Activated T-helper 1 cell treated with Interleukin-2 at 50 U/mL for 16 hours (primary cell): ENCODE results near the gene SIRT2.
"Not testable (repeated sequence)": the region's sequence is repeated elsewhere in the genome, so short reads cannot be mapped to it uniquely, and the experiment has no call there.

Experiments
- DNase-seq: peaks from one replicate; pipeline ENCODE4 v3.0.0-alpha.2; 2020; ENCODE audit warnings: low read depth

SIRT2 gene

DNA sequence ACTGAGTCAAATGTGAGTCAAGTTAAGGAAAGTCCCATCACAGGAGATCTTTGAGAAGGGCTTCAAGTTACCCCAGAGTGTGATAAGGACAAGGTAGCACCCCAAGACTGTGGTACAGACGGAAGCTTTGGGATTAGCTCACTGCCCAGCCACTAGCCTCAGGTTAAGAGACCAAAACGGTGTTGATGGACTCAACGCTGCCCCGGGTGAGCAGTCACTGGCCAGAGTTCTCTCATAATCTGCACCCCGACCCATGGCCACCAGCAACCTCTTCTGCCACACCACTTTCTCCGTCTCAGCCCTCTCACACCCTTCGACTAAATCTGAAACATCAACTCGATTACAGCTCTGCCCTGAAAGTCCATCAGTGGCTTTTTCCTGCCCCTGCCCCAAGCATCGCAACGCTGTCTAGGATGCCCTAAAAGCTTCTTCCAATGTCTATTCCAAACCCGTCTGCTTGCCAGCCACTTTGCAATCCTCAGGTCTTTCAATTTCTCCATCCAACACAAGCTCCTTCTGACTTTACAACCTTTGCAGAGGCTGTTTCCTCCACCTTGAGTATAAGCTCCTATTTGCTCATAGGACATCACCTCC lies 55.2 kb downstream of the SIRT2 start:
- DNase-seq: no peak

GRCh38 chr19:38843175-38843758 lies 56.2 kb downstream of the SIRT2 start:
- no peak for DNase-seq

DNA sequence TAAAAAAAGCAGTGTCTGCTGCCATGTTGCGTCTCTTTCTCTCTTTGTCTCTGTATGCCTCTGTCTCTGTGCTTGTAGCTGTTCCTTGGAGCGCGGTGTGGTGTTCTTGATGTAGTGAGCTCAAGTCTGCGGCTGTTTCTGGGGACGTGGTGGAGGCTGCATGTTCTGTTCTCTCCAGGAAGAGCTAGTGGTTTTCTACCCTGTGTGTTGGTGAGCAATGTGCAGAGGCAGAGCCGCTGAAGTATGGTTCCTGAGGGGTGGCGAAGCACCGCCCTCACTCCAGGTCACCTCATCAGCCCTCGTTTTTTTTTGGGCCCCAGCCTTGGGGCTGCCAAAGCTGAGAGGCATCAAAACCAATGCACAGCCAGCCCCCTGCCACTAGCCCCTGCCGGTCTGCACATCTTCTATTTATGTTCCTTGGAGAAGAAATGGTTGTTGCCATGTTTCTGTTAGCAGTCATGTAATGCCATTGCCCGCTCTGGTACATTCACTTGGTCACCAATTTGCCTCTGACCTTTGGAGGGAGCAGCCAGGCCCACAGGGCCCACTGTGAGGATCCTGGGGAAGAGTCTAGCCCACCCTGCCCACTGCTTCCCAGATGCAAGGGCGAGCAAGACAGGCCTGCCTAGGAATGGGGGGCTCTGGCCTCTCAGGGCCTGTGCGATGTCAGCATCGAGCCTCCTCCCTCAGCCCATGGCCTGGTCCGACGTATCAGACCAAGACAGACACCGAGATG lies 56.8 kb downstream of the SIRT2 start:
- DNase-seq: peak; percentile 50

DNA sequence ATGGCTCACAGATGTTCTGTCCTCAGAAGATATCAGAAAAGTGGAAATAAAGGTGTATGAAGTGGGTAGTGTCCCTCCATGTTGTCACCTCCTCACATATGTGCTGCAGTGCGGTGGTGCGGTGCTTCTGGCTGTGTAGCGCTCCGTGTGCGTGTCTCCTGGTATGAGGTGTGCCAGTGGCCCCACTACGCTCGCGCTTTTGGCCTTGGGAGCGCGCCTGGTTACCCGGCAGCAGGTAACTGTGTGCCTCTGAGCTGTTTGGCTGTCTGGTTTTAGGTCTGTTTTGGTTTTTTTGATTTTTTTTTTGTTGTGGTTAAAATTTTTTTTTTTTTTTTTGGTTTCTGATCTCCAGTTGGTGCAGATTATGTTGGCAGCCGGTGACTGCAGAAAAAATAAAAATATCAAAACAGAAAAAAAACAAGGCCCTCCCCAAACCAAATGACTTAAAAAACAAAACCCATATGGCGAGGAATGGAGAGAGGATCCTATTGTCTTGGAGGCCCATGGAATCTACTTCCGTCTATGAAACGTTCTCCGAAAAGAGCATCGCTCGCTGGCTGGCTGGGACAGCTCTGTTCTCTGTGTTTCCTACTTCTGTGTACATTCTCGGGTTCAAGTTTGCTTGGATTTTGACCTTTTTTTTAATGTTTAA lies 57.5 kb downstream of the SIRT2 start:
- DNase-seq: peak; percentile 31

DNA sequence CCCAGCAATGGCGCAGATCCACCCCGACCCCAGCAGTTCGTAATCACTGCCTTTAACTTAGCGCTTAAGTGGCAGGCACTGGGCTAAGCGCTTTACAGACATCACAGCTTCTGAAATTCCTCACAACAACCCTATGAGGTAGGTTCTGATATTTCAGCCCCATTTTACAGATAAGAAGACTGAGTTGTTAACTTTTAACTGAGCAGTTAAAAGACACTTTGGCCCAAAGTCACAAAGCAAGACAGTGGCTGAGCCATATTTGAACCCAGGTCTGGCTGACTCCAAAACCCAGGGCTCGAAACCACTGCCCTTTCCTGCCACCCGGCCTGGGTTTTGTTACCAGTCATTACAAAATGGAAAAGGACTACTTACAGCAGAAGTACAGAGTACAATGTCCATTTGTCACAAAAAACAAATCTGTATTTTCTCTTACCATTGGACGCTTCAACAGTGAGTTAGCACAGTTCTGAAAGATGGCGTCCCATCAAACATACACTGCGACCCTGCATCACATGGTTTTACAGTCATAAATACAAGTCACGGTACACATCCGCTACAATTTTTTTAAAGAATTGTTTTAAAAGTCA lies 58.1 kb downstream of the SIRT2 start:
- no peak for DNase-seq

DNA sequence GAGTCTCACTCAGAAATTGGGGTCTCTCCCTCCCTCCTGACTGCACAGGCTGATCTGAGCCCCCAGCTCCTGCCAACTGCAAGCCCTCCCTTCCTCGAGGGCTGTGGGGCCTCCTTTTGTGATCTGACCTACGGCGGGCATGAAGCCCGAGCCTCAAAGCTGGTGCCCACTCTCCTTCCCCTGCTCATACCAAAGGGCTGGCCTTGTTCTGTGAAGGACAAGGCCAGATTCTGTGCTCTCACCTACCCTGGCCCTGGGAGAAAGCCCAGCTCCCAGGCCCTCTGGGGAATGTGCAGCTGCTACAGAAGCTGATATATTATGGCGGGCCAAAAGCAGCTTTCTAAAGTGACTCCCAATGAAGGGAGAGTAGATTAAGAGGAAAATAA lies 58.8 kb downstream of the SIRT2 start:
- DNase-seq: no peak

- no peak for DNase-seq
Measured at GRCh38 chr19:38839816-38840582, 59.4 kb downstream of the SIRT2 start.

- no peak for DNase-seq
Measured at GRCh38 chr19:38838986-38839761, 60.2 kb downstream of the SIRT2 start.

DNA sequence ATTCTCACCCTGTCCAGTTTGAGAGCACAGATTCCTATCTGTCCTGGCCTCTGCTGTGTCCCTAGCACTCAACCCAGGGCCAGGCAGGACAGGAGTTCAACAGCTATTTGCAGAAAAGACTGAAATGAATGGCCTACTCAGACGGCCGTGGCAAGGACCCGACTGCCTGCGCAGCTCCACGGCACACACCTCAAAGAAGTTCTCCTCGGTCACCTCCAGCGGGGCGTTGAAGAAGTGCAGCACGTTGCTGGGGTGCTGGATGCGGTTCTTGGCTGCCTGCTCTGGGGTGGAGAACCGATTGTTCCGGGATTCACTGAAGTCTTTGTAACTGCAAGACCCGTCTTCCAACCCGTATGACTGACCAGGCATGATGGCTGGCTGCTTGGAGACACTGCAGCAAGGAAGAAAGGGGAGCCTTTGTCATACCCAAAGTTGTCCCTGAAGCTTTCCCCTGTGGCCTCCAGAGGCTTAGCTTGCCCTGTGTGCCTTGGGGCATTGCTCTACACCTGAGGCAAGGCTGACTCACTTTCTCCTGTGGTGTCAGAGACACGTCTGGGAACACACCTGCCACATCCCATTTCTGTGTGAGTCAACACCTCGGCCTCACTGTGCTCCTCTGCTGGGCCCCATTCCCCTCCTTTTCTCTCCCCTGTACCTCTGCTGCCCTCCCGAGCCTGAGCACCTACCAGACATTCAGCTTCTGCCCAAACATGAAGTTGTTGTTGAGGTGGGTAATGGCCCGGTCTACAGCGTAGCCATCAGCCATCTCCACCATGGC lies 61.0 kb downstream of the SIRT2 start:
- peak; percentile 17 for DNase-seq

DNA sequence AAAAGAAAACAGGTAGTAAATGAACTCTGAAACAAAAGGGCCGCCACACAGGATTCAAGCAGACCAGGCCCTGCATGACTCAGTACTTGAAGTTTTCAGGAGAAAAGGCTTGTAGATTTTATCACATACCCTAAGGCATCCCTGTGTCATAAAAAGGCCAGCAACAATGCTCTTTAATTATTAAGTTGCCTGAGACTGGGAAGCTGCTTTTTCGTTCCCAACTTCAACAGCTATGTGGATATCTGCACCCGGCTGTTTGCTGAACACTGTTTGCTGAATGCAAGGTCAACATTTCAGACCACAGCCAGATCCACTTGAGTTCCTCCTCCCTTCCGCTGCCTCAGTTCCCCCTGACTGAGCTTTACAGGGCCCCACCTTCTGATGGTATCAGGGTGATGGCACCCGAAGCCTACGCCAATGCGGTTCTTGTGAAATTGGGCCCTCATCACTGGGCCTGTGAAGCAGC lies 61.7 kb downstream of the SIRT2 start:
- DNase-seq: no peak

- no peak for DNase-seq
Measured at GRCh38 chr19:38836983-38837626, 62.3 kb downstream of the SIRT2 start.

DNA sequence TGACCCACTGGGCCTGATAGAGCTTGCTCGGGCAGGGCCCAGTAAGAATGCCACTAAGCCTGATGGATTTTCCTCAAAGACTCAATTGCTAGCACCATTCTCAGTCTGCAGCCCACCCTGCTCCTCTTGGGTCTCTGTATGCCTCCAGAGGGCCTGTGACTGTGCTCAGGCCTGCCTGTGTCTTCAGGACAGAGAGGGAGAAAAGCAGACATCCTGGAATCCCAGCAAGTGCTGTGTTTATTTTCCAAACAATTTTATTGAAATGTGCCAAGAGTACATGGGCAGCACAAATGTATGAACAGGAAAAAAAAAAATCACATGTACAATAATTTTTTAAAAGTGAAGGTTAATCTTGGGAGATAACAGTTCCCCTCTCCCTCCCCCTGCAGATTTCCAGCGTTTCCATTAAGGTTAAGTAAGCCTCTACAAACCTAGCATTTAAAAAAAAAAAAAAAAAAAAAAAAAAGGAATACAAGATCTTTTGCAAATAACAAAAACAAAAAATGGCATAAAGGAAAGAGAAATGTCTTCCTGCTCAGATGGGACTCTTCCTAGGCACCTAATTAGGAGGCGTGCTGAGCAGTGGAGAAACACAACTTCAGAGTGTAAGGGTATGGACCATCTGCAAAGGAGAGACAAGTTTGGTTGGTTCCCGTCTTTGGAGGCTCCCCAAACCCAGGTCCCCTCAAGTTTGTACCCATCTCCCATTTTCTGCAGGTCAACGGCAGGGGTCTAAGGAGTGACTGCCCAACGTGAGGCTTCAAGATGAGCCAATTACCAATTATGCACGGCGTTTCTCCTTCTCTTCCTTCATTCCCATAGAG lies 63.0 kb downstream of the SIRT2 start:
- no peak for DNase-seq

DNA sequence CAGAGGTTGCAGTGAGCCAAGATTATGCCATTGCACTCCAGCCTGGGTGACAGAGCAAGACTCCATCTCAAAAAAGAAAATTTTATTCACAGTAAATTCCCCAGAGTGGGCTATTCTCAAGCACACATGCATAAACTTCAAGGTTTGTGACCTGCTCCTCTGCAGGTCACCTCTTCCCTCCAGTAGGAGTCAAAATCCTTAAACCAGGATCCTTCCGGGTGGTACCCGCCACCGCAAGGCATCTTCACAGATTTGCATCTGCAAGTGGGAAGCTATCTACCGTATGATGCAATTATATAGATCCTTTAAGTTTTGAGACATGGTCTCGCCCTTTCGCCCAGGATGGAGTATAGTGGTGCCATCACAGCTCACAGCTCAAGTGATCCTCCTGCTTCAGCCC lies 64.8 kb downstream of the SIRT2 start:
- DNase-seq: no peak

GRCh38 chr19:38834104-38834490 lies 65.3 kb downstream of the SIRT2 start:
- DNase-seq: no peak

- DNase-seq: no peak
Measured at GRCh38 chr19:38833092-38833425, 66.4 kb downstream of the SIRT2 start.

DNA sequence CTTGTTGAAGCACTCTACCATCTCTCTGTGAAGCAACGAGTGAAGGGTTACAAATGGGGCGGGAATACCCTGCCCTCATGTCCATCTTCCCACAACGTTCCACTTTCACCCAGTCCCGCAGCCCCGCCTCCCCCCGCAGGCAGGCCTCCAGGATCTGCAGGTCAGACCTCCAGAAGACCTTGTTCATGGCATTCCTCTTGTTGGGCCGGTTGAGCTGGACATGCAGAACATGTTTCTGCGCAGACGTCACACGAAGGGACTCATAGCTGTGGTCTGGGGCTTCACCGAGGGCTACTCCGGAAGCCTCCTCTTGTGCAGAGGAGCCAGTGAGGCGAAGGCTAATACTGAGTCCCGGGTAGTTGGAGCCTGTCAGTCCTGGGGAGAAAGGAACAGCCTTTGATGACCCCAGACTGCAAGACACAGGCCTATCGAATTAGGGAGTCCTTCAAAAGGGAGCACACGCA lies 68.2 kb downstream of the SIRT2 start:
- DNase-seq: no peak

GRCh38 chr19:38830039-38830733 lies 69.2 kb downstream of the SIRT2 start:
- no peak for DNase-seq

- DNase-seq: not testable (repeated sequence)
Measured at GRCh38 chr19:38829203-38829602, 70.2 kb downstream of the SIRT2 start.
